ENCODE measurements around the gene PDAP1.
"Not testable (repeated sequence)": the region's sequence is repeated elsewhere in the genome, so short reads cannot be mapped to it uniquely, and the experiment has no call there.

PDAP1 gene

GRCh38 chr7:99374111-99375064 lies 34.0 kb downstream of the PDAP1 start, which contains the start of gene ARPC1B:
Gene ARPC1B, plus strand, starts transcription at chr7:99374730. Its CDS starts 10,985 bp downstream, at chr7:99385715.
- DNase-seq: peak; percentile 49

- no peak for DNase-seq
Measured at GRCh38 chr7:99373091-99374066, 35.0 kb downstream of the PDAP1 start.

GRCh38 chr7:99372275-99373090 lies 35.9 kb downstream of the PDAP1 start:
- DNase-seq: no peak

GRCh38 chr7:99371376-99371920 lies 36.9 kb downstream of the PDAP1 start:
- no peak for DNase-seq

GRCh38 chr7:99369767-99370391 lies 38.5 kb downstream of the PDAP1 start:
- no peak for DNase-seq

GRCh38 chr7:99368750-99369389 lies 39.5 kb downstream of the PDAP1 start:
- no peak for DNase-seq

GRCh38 chr7:99366646-99367045 lies 41.8 kb downstream of the PDAP1 start:
- DNase-seq: no peak

- DNase-seq: no peak
Measured at GRCh38 chr7:99365318-99366141, 42.9 kb downstream of the PDAP1 start.

GRCh38 chr7:99363286-99363685 lies 45.1 kb downstream of the PDAP1 start:
- no peak for DNase-seq

- no peak for DNase-seq
Measured at GRCh38 chr7:99362801-99363200, 45.6 kb downstream of the PDAP1 start.

- no peak for DNase-seq
Measured at GRCh38 chr7:99359465-99360154, 48.8 kb downstream of the PDAP1 start.

- DNase-seq: not testable (repeated sequence)
Measured at GRCh38 chr7:99358521-99358920, 49.9 kb downstream of the PDAP1 start.

- DNase-seq: no peak
Measured at GRCh38 chr7:99357701-99358490, 50.5 kb downstream of the PDAP1 start.

- no peak for DNase-seq
Measured at GRCh38 chr7:99355098-99355497, 53.3 kb downstream of the PDAP1 start.

- DNase-seq: no peak
Measured at GRCh38 chr7:99352247-99352646, 56.1 kb downstream of the PDAP1 start.

GRCh38 chr7:99350641-99351040 lies 57.8 kb downstream of the PDAP1 start:
- DNase-seq: not testable (repeated sequence)

Data from GOT3 (cell line).